NCI-H146 treated with DMSO at 0.1 percent for 48 hours (cell line): ENCODE results near the gene RIPK3.

Experiments used
- DNase-seq: peaks from one replicate; lab custom pipeline; 2025; ENCODE audit not compliant: unreplicated experiment; lab: John Stamatoyannopoulos, UW

RIPK3 gene

DNA sequence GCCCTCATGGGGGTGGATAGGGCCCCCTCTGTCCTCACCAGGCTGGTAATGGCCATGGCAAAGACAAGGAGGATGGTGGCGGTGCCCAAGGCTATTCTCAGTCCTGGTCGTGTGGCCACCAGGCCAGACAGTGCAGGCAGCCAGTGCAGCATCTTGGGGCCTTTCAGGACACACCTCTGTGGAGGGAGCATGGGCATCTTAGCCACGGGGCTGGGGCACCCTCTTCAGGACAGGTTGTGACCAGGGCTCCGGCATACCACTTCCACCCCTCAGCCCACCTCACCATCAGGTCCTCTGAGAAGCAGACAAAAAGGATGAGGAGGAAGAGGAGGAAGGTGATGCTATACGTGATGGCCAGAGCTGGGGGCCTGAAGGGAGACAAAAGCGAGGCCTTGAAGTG lies 15.8 kb downstream of the RIPK3 start:
- no peak for DNase-seq

DNA sequence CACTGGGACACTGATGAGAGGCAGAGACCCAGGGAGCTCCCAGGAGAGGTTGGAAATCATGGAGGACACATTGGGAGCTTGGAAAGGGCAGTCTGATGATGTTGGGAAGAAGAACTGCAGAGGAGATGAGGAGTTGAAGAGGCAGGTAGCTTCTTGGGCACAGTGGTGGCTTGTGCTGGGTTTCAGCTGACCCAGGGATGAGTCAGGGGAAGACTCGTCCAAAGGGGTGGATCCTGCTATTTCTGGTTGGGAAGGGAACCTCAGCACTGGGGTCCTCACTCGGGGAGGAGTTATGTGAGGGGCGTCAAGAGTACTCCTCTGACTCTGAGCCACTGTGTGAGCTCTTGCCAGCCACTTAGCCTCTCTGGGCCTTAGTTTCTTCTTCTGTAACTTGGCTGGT lies 16.4 kb downstream of the RIPK3 start:
- no peak for DNase-seq

DNA sequence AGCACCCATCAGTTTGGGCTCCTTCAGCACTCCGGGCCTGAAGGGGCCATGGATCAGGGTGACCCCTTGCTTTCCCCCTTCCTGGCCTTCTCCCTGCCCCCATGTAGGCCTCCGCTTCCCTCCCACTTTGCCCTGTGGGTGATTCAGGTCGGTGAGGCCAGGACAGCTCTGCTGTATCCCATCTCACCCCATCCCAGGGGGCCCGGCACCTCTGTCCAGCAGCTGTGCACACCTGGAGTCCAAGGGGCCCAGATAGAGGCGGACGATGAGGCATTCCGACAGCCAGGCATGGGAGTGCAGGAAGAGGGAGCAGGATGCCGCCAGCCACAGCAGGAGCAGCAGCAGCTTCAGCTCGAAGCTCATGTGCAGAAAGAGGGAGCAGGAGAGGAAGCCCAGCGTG lies 17.1 kb downstream of the RIPK3 start:
- DNase-seq = no peak

DNA sequence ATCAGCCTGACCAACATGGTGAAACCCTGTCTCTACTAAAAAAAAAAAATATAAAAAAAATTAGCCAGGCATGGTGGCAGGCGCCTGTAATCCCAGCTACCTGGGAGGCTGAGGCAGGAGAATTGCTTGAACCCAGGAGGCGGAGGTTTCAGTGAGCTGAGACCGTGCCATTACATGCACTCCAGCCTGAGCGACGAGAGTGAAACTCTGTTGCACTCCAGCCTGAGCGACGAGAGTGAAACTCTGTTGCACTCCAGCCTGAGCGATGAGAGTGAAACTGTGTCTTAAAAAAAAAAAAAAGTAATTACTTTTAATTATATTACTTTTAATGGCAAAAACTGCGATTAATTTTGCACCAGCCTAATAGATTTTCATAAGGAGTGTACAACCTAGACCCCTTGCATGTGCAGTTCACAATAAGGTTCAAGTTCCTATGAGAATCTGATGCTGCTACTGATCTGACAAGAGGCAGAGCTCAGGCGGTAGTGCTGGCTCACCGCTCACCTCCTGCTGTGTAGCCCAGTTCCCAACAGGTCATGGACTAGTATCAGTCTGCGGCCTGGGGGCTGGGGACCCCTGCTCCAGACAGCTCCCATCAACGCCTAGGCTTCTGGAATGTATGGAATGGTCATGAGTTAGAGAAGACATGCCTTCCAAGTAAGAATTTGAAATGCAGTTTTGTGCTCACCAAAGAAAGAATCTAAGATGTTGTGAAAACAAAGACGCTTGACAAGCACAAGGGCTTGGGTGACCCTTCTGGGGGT lies 18.4 kb downstream of the RIPK3 start:
- DNase-seq = no peak

- DNase-seq = no peak
Observed at GRCh38 chr14:24317141-24317928, 22.5 kb downstream of the RIPK3 start.

DNA sequence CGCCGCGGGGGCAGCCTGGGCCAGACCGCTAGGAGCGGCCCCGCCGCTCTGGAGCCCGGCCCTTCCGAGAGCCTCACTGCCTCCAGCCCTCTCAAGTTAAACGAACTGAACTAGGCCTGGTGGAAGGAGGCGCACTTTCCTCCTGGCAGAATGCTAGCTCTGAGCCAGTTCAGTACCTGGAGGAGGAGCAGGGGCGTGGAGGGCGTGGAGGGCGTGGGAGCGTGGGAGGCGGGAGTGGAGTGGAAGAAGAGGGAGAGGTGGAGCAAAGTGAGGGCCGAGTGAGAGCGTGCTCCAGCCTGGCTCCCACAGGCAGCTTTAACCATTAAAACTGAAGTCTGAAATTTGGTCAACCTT lies 23.2 kb downstream of the RIPK3 start:
- no peak for DNase-seq

DNA sequence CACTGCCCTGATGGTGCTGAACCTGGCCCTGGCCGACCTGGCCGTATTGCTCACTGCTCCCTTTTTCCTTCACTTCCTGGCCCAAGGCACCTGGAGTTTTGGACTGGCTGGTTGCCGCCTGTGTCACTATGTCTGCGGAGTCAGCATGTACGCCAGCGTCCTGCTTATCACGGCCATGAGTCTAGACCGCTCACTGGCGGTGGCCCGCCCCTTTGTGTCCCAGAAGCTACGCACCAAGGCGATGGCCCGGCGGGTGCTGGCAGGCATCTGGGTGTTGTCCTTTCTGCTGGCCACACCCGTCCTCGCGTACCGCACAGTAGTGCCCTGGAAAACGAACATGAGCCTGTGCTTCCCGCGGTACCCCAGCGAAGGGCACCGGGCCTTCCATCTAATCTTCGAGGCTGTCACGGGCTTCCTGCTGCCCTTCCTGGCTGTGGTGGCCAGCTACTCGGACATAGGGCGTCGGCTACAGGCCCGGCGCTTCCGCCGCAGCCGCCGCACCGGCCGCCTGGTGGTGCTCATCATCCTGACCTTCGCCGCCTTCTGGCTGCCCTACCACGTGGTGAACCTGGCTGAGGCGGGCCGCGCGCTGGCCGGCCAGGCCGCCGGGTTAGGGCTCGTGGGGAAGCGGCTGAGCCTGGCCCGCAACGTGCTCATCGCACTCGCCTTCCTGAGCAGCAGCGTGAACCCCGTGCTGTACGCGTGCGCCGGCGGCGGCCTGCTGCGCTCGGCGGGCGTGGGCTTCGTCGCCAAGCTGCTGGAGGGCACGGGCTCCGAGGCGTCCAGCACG lies 23.8 kb downstream of the RIPK3 start:
- no peak for DNase-seq

- DNase-seq = no peak
Observed at GRCh38 chr14:24315243-24315806, 24.5 kb downstream of the RIPK3 start.

DNA sequence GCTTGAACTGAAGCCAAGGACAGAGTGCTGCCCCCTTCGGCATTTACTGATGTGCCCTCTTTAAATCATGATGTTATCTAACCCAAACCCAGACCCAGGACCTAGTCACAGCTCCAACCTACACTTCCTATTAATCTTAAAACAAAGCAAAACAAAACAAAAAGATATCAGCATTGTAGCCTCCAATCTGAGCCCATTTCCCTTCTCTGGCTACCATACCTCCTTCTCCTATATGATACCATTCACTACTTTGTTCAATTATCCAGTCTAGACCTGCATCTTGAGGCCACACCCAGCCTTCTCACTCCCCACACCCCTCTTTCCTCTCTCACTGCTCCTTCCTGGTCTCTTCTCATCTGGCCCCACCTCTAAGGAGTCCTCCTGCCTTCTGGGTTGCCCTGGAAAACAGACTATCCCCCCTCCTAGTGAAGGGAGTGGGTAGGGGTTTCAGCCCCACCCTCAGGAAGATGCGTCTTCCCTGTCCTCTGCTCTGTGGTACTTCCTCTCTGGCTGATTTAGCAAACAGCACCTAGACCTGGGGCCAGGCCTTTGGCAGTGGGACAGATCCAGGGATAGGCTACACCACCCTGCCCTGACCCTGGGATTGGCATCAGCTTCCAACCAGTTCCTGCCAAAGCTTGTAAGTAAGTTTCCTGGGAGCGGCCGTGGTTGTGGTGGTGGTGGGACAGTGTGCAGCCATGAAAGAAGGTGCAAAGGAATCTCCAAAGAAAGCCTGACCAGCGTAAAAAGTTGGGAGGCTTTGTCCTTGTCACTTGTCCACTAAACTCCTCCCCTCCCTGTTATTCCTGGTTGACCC lies 25.2 kb downstream of the RIPK3 start:
- DNase-seq = no peak

GRCh38 chr14:24313913-24314312 lies 25.9 kb downstream of the RIPK3 start:
- no peak for DNase-seq

DNA sequence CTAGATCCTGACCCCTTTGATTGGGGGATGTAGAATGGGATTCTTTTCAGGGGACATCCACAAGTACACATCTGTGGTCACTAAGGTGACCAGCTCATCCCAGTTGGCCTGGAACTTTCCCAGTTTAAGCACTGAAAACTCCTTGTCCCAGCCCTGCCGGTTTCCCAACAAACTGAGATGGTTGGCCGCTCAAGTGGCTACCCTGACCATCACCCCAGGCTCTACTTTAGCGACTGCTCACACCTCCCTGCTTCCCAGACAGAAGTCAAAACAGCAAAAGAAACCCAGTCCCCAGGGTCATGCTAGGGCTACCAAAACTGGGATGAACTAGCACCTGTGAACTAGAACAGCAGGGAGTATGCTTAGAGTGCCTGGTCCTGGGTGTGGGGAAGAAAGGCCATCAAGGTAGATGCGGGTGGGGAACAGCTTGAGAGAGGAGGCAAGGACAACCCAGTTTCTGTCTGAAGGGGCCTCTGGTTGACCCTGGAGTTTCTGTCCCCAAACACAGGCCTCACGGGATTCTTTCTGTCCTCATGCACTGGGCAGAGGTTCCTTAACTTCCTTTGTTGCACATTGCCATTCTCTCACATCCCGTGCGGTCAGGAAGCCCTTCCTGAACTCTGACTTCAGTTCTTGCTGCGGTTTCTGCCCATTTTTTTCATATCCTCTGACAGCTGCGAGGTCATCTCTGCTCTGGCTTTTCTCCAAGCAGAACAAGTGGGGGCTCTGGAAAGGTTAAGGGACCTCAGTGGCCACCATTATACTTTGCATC lies 26.9 kb downstream of the RIPK3 start:
- DNase-seq = no peak

DNA sequence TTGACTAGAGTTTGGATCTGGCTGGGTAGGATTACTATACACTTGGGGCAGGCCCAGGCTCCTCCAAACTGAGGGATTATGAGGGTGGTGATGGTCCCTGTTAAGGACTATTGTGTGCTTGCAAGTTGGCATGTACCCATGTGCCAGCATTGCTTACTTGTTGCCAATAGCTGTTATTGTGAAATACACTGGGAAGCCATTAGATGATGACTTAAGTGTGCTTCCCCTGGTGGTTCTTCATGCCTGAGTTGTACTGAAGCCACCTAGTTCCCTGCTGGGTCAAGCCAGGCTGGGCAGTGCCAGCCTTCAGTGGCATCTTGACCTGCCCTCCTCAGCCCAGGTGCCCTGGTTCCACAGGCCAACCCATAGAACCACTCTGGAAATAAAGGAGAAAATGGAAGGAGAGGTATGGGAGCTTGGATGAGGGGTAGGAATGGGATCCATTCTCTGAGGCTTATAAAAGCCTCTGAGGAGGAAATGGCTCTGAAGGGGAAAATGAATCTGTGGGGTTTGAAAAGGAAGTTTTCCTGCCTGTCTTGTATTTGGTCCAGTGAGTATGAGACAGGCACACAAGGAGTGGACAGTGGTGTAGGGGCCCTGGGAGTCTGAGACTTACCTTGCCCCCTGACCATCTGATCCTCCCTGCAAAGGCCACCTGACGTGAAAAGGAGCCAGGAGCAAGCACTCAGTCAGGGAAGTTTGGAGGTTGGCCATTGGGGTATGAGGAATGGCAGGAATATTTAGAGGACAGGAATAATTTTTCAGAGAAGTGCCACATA lies 27.8 kb downstream of the RIPK3 start:
- no peak for DNase-seq

GRCh38 chr14:24310646-24311604 lies 28.9 kb downstream of the RIPK3 start, which contains the start of gene LTB4R:
Gene LTB4R, plus strand, starts transcription at chr14:24311502. Its CDS starts 4,150 bp downstream, at chr14:24315652.
- peak; percentile 76 for DNase-seq

- no peak for DNase-seq
Observed at GRCh38 chr14:24310265-24310645, 29.5 kb downstream of the RIPK3 start.

DNA sequence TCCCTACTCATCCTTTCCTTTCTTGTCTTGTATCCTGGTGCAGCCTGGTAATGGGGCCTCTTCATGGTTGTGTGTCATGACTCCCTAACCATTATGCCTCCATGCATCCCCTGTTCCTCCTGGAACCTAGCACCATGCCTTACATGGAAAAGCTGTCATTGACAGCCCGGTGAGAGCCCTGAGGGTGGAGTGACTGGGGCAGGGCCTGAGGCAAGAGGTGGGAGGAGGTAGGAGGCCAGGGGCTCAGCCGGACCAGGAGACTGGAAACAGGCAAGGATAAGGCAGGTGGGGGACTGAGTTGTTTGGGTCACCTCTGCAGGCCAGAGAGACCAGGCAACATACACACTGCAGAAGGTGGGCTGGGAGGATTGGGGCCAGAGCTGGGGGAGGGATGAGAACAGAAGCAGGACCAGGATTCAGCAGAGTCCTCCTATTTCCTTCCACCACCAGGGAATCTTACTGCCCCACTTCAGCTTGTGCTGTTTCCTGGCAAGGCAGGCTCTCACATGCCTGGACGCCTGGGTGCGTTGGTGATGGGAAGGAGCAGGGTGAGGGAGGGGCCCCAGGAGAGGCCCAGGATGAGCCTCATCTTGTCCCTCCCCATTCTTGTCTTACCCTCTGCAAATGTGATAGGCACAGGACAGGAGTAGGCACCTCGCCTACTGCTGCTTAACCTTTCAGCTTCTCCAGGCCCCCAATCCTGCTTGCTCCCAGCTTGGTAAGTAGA lies 30.1 kb downstream of the RIPK3 start, which contains the start of gene LTB4R2:
LTB4R2 (plus strand) TSS at position 603 of the 727 bp plus-strand sequence. CDS start 525 bp downstream, outside the sequence.
- no peak for DNase-seq

DNA sequence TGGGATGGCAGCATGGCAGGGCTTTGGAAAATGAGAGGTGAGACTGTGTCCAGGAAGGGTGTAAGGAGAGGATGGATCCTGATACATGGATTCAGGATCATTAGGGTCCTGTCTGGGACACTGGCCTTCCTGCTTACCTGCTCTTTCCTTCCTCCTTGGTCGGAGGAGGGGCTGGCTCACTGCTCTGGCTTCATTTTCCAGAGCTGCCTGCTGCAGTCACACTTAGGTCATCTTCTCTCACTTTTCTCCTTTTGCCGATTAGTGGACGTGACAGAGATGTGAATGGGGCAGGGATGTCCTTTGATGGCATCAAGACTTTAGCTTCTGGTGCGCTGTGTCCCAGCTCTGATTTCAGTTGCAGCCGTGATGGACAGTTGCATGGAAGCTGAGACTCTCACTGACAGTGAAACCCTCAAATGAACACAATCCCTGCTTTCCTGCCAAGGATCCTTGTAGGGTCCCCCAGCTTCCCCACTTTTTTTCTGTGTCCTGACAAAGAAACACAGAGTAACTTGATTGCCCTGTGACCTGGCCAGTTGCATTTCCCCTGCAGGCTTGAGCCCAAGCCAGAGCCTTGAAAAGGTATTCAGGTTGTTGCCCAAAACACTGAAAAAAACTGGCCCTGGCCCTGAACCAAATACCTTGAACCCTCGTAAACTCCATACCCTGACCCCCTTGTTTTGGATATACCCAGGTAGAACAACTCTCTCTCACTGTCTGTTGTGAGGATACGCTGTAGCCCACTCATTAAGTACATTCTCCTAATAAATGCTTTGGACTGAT lies 31.3 kb downstream of the RIPK3 start:
- no peak for DNase-seq
